Activated T-cell treated with anti-CD3 and anti-CD28 coated beads for 1 hour (primary cell): ENCODE results near the gene ERGIC1.

Experiments
- DNase-seq: peaks from one replicate; pipeline ENCODE4 v3.0.0-alpha.2; 2020; ENCODE audit warnings: low read depth

ERGIC1 gene

GRCh38 chr5:172921906-172922305 lies 87.9 kb downstream of the ERGIC1 start:
- DNase-seq = no peak

DNA sequence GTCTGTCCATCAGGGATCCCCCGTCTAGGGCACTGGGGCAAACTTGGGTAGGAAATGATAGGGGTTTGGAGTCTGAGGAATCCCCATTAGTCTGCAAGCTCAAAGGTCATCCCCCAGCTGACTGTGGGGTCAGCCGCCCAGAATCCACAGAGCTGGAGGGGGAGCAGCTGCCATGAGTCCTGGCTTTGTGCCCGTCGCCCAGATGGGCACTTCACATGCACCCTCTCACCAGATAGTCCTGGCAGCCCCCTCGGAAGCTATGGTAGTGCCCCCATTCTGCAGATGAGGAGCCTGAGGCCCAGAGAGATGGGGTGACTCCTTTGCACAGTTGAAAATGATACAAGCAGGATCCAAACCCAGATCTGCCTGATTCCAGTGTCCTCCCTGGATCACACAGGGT lies 89.5 kb downstream of the ERGIC1 start:
- no peak for DNase-seq

GRCh38 chr5:172925336-172925948 lies 91.4 kb downstream of the ERGIC1 start:
- DNase-seq = no peak

GRCh38 chr5:172926008-172926523 lies 92.0 kb downstream of the ERGIC1 start:
- no peak for DNase-seq

GRCh38 chr5:172926796-172927195 lies 92.7 kb downstream of the ERGIC1 start:
- no peak for DNase-seq

GRCh38 chr5:172929371-172929838 lies 95.4 kb downstream of the ERGIC1 start:
- DNase-seq = no peak

GRCh38 chr5:172931001-172931536 lies 97.0 kb downstream of the ERGIC1 start:
- no peak for DNase-seq

GRCh38 chr5:172932313-172933017 lies 98.4 kb downstream of the ERGIC1 start:
- peak; percentile 65 for DNase-seq

- DNase-seq = no peak
Observed at GRCh38 chr5:172933238-172933637, 99.2 kb downstream of the ERGIC1 start.

- DNase-seq = no peak
Observed at GRCh38 chr5:172935096-172935495, 101.0 kb downstream of the ERGIC1 start.

GRCh38 chr5:172936401-172936800 lies 102.3 kb downstream of the ERGIC1 start:
- DNase-seq = no peak

- no peak for DNase-seq
Observed at GRCh38 chr5:172939071-172939470, 105.0 kb downstream of the ERGIC1 start.

DNA sequence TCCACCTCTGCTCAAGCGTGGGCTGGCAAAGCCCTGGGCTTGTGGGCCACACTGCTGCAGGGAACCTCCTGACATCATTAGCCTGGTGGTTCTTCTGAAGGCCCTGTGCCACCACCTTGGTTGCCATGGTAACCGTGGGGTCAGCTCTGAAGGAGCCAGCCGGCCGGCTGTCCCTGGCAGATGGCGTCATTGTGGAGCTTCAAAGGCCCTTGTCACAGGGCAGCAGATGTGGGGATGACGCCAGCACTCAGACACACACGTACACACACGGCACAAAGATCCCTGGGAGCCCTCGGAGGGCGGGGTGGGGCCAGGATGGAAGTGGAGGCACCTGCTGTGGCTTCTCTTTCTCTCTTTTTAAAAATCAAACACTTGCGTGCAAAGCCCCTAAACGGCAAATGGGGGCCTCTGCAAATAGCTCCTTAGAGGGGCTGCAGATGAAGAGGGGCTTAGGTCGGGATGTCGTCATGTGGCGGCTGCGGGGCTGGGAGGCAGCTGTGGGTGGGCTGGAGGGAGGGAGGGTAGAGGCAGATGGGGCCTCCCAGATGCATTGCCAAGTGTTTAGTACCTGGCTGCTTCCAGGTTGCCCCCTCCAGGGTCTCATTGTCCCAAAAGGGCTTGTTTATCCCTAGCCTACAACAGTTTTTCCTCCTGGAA lies 105.7 kb downstream of the ERGIC1 start:
- DNase-seq = no peak

- no peak for DNase-seq
Observed at GRCh38 chr5:172940268-172941066, 106.4 kb downstream of the ERGIC1 start.

DNA sequence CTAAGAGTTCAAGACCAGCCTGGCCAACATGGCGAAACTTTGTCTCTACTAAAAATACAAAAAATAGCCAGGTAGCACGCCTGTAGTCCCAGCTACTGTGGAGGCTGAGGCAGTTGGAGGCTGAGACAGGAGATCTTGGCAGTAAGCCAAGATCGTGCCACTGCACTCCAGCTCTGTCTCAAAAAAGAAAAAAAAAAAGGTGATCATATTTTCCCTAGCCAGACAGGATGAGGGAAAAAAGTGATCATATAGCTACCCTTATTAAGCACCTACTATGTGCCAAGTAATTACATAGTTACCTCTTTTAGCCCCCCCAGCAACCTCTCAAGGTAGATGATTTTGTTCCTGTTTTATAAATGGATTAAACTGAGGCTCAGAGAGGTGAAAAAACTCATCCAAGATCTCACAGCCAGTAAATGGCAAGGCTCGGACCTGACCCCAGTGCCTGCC lies 107.0 kb downstream of the ERGIC1 start:
- no peak for DNase-seq

DNA sequence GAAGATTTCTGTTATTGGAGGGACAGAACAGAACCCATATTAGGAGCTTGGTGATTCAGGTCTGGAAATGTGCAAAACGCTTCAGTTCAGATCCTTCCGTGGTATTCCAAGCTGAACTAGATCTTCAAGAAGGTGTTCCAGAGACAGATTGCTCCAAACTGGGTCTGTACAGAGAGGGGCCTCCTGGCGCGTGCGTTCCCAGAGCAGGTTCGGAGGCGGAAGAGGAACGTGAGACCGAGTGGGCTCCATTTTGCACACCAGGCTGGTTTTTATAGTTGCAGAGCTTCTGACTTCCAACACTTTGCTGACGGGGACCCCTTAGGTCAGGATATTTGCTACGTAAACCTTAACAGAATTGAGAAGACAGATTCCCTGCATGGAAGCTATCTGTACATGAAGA lies 108.5 kb downstream of the ERGIC1 start:
- DNase-seq = no peak

GRCh38 chr5:172943283-172943841 lies 109.3 kb downstream of the ERGIC1 start:
- DNase-seq = no peak

DNA sequence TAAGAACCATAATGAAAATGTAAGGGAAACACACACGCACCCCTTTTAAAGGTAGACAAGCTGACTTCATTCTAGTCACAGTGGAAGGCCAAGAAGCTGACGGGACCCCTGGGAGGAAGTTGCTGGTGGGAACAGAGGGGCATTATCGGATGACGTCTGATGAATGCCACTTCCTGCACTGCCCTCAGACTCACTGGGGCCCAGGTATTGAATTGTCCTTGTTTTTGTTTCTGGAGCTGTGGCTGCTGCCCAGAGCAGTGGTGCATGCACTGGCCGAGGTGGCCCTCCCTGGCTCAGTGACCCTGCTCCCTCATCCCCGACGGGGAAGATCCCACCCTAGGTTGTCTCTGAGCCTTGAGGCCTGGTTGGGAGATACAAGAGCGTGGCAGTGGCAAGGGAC lies 109.9 kb downstream of the ERGIC1 start:
- no peak for DNase-seq

DNA sequence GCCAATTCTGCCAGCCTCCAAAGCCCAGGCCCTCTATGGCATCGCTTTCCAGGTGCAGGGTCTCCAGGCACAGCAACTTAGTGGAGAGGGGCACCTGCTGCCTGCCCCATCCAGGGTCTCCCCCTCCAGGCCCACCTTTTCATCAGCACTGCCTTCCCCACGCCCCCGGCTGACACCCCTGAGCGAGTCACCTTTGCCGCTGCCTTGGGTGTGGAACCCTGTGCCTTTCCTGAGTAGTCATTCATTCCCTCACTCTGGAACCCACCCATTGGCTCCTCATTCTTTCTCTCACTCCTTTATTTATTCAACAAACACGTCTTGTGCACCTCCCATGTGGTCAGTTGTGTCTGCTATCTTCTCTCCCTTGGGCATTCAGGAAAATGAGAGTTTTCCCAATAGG lies 110.7 kb downstream of the ERGIC1 start:
- no peak for DNase-seq

- DNase-seq = no peak
Observed at GRCh38 chr5:172945151-172945550, 111.1 kb downstream of the ERGIC1 start.

DNA sequence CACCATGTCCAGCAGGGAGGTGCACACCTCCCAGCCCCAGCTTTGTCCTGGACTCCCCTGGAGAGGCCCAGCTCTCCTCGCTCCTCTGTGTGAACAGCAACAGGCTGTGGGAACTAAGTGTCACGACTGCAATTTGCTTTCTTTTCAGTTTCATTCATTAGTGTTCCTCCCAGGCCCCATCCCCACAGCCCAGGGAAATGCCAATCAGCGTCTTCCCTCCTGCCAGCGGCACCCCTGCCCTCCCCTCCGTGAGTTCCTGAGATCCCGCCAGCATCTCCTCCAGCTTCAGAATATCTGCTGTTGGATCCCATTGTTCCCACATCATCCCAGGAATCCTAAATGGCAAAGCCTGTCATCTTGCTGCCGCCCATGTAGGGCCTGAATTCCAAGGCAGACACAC lies 112.1 kb downstream of the ERGIC1 start:
- DNase-seq = no peak

DNA sequence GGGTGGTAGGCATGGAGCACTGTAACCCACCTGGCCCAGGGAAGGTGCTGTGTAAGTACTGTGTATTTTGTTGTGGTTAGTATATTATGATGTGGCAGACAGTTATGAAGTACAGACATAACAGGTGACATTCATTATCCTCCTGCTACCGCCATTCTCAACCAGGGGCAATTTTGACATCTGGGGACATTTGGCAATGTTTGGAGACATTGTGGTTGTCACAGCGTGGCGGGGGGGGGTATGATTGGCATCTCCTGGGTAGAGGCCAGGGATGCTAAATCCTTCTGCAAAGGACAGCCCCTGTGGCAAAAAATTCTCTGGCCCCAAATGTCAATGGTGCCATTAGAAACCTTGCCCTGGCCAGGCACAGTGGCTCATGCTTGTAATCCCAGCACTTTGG lies 115.4 kb downstream of the ERGIC1 start:
- DNase-seq = no peak
